K562 (cell line): ENCODE data around the gene UBE2G2. TPM values are rescaled to one million over a fixed set of nuclear protein-coding genes. Genes with fewer than 3 reads are reported as not detected.

ENCODE experiments used
- CBX8 ChIP-seq: fragments of 200-600 bp; sonication (generic); IDR thresholded peaks from 2 replicates; pipeline ENCODE4 v1.6.1; 2012; ENCODE audit warnings: borderline replicate concordance, mixed run types, low read depth, mild to moderate bottlenecking, moderate library complexity, mixed read lengths, low read length, control low read depth, inconsistent platforms; ENCODE audit not compliant: poor library complexity, severe bottlenecking; ENCODE audit errors: extremely low read depth
- CXXC5 ChIP-seq: fragments of 250-450 bp; sonication (Bioruptor Pico); IDR thresholded peaks from 2 replicates; pipeline ENCODE4 v1.8.0; 2022; ENCODE audit warnings: inconsistent platforms, mild to moderate bottlenecking, moderate library complexity
- ELF4 ChIP-seq: fragments of 450-650 bp; formaldehyde crosslinking; IDR thresholded peaks from 2 replicates; pipeline ENCODE4 v1.4.0; 2022; ENCODE audit warnings: missing genetic modification characterization
- ERF ChIP-seq: fragments of 450-650 bp; formaldehyde crosslinking; IDR thresholded peaks from 2 replicates; pipeline ENCODE4 v1.4.0; 2020; ENCODE audit warnings: mild to moderate bottlenecking, mixed read lengths
- EWSR1 ChIP-seq: fragments of 450-650 bp; IDR thresholded peaks from 2 replicates; pipeline ENCODE4 v1.6.1; 2018; ENCODE audit warnings: borderline replicate concordance, mild to moderate bottlenecking, low read depth, moderate library complexity; ENCODE audit not compliant: partially characterized antibody
- GATAD2A ChIP-seq: fragments of 450-650 bp; IDR thresholded peaks from 2 replicates; pipeline ENCODE4 v1.6.1; 2017
- HOXB6 ChIP-seq: fragments of 250-450 bp; sonication (Bioruptor Pico); IDR thresholded peaks from 2 replicates; pipeline ENCODE4 v1.5.1; 2022; ENCODE audit warnings: mild to moderate bottlenecking, borderline replicate concordance
- IRF9 ChIP-seq: fragments of 450-650 bp; IDR thresholded peaks from 2 replicates; pipeline ENCODE4 v1.6.1; 2016; ENCODE audit warnings: missing biosample characterization, missing genetic modification characterization
- MAZ ChIP-seq, 2 experiments: fragments of 450-650 bp in 1 of 2; sonication (generic) in 1 of 2; formaldehyde crosslinking; IDR thresholded peaks in 1 of 2; conservative IDR thresholded peaks in 1 of 2; 2 replicates each; pipeline versions ENCODE4 v1.4.0 to v1.5.0; 2020; ENCODE audit warnings: mild to moderate bottlenecking in 1 of 2, missing genetic modification reagents in 1 of 2
- MBD2 ChIP-seq: sonication (generic); IDR thresholded peaks from 2 replicates; pipeline ENCODE4 v1.6.1; 2016; ENCODE audit warnings: low read depth, borderline replicate concordance
- NFATC3 ChIP-seq: fragments of 450-650 bp; IDR thresholded peaks from 2 replicates; pipeline ENCODE4 v1.6.1; 2017; ENCODE audit warnings: mild to moderate bottlenecking
- OTX1 ChIP-seq: fragments of 450-650 bp; formaldehyde crosslinking; IDR thresholded peaks from 2 replicates; pipeline ENCODE4 v1.4.0; 2022; ENCODE audit warnings: mild to moderate bottlenecking
- PCBP2 ChIP-seq: fragments of 200-400 bp; formaldehyde crosslinking; IDR thresholded peaks from 2 replicates; pipeline ENCODE4 v1.6.1; 2018; ENCODE audit warnings: low read length, low read depth, mild to moderate bottlenecking, moderate library complexity; ENCODE audit not compliant: poor library complexity, severe bottlenecking
- SIX5 ChIP-seq, 2 experiments: IDR thresholded peaks; 2 replicates each; pipeline ENCODE4 v1.6.1; 2011; ENCODE audit warnings: low read length in 2 of 2, borderline replicate concordance in 1 of 2, low read depth in 1 of 2, mild to moderate bottlenecking in 1 of 2, moderate library complexity in 1 of 2; ENCODE audit not compliant: insufficient read depth in 1 of 2
- SRSF9 ChIP-seq: fragments of 200-400 bp; formaldehyde crosslinking; IDR thresholded peaks from 2 replicates; pipeline ENCODE4 v1.6.1; 2017; ENCODE audit warnings: low read depth, low read length, borderline replicate concordance
- WHSC1 ChIP-seq: IDR thresholded peaks from one replicate; pipeline ENCODE4 v1.6.1; 2012; ENCODE audit warnings: low read length, control low read depth, inconsistent platforms
- ZC3H11A ChIP-seq: IDR thresholded peaks from 2 replicates; pipeline ENCODE4 v1.6.1; 2012; ENCODE audit warnings: low read depth, low read length, improper control_type of control experiment
- ZNF239 ChIP-seq: fragments of 250-450 bp; sonication (Bioruptor Pico); IDR thresholded peaks from 2 replicates; pipeline ENCODE4 v1.4.0; 2020; ENCODE audit warnings: mild to moderate bottlenecking
- ZNF583 ChIP-seq: fragments of 250-450 bp; sonication (Bioruptor Pico); IDR thresholded peaks from 2 replicates; pipeline ENCODE4 v1.4.0; 2020
- ZNF668 ChIP-seq: fragments of 250-450 bp; sonication (Bioruptor Pico); IDR thresholded peaks from 2 replicates; pipeline ENCODE4 v1.8.0; 2022; ENCODE audit warnings: mild to moderate bottlenecking, inconsistent platforms
- ZNF707 ChIP-seq: fragments of 250-450 bp; sonication (Bioruptor Pico); conservative IDR thresholded peaks from 2 replicates; pipeline ENCODE4 v1.8.0; 2022; ENCODE audit warnings: inconsistent platforms, mild to moderate bottlenecking, moderate library complexity
- ZNF717 ChIP-seq: fragments of 250-450 bp; sonication (Bioruptor Pico); IDR thresholded peaks from 2 replicates; pipeline ENCODE4 v1.5.0; 2021
- ZSCAN29 ChIP-seq: fragments of 450-650 bp; IDR thresholded peaks from 2 replicates; pipeline ENCODE4 v1.6.1; 2017
- polyA plus RNA-seq, 8 experiments: library from polyadenylated mRNA; depleted of rRNA in 4 of 8; stranded (reverse) in 5 of 8; unstranded in 3 of 8; fragments of >200 nt; fragmentation: Nextera tagmentation in 2 of 8; fragmentation: Illumina TruSeq in 1 of 8; extraction: Ambion mirVana in 2 of 8; extraction: Trizol in 1 of 8; gene quantifications; 2 replicates each; pipeline versions ENCODE4 v1.2.1 to v1.2.3, GENCODE V29; 2011 to 2014; ENCODE audit warnings: inconsistent platforms in 1 of 8, missing spikeins in 1 of 8
- total RNA-seq, 7 experiments: library from RNA; depleted of rRNA in 6 of 7; stranded (reverse); fragments of >200 nt in 6 of 7; fragmentation: Illumina TruSeq in 2 of 7; extraction: Trizol in 2 of 7; gene quantifications; 2 replicates each; pipeline versions ENCODE4 v1.2.1 to v1.2.3, GENCODE V29; 2011 to 2021; ENCODE audit warnings: low replicate concordance in 1 of 7
- TF ChIP-seq, protein P1 (sequence below): fragments of 450-650 bp; formaldehyde crosslinking; IDR thresholded peaks from 2 replicates; pipeline ENCODE4 v1.4.0; 2020; ENCODE audit warnings: mild to moderate bottlenecking, moderate library complexity

Gene UBE2G2
- total and polyA plus RNA-seq, 9 of the 15 experiments (the other 6 are each of a cell fraction or from before 2014, with no cell fraction given) = 47.5 to 225 (median 140) TPM

DNA sequence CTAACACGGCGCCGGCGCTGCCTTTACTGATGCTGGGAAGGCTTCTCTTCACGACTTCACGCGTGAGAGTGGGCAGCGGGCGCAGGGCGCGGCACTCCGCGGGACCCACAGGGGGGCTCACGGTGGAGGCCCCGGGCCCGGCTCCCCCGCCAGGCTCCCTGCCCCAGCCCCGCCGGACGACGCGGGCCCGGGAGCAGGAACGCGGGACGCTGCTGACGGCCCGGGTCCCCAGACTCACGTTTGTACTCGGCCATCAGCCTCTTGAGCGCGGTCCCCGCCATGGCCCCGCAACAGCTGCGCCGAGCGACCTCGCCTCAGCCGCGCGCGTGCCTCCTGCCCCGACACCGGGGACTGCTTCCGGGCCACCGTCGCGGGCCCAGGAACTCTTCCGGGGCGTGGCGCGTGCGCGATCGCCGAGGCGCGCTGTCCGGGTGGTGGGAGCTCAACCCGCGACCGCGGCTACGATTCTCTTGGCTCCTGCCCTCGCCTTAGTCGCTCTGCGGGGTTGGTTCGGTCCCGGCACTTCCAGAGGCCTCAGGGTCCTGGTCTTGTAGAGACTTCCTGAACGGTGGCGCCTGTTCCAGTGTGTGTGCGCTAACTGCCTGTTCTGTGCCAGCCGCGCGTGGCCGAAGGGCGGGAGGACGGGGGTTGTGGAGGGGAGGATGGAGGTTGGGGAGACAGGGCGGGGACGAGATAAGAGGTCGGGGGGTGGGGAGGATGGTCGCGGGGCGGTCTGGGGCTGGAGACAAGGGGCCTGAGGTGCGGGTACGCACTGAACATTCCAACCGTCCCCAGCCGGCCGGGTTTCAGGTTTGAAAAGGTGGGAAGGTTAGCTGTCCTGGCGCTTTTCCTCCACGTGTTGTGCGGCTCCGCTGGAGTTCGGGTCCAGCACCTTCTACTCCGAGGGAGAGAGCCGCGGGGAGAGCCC lies at the start of gene UBE2G2 (continued):
- no peak for TF ChIP-seq IRF9 (tag)
- no peak for TF ChIP-seq HOXB6
- no peak for TF ChIP-seq NFATC3
- TF ChIP-seq MBD2 = peak; percentile 38; the same call in 1 of the 2 replicates
- TF ChIP-seq WHSC1 = no peak
- no peak for TF ChIP-seq ZC3H11A
- no peak for TF ChIP-seq GATAD2A
- no peak for TF ChIP-seq OTX1 (CRISPR knock-in tag)
- no peak for TF ChIP-seq CBX8
- no peak for TF ChIP-seq SRSF9
- peak; percentile 96 for TF ChIP-seq CXXC5 (CRISPR knock-in tag)
- 0 out of 2 replicates have a peak, but pooled peaks have one; percentile 43 for TF ChIP-seq ZNF583 (CRISPR knock-in tag)
- TF ChIP-seq ZNF239 (CRISPR knock-in tag) = no peak
- no peak for TF ChIP-seq ZNF668
- no peak for TF ChIP-seq ZSCAN29
- no peak for TF ChIP-seq ZNF717 (CRISPR knock-in tag)
- TF ChIP-seq, protein P1, sequence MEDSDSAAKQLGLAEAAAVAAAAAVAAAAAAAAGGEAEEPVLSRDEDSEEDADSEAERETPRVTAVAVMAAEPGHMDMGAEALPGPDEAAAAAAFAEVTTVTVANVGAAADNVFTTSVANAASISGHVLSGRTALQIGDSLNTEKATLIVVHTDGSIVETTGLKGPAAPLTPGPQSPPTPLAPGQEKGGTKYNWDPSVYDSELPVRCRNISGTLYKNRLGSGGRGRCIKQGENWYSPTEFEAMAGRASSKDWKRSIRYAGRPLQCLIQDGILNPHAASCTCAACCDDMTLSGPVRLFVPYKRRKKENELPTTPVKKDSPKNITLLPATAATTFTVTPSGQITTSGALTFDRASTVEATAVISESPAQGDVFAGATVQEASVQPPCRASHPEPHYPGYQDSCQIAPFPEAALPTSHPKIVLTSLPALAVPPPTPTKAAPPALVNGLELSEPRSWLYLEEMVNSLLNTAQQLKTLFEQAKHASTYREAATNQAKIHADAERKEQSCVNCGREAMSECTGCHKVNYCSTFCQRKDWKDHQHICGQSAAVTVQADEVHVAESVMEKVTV (CRISPR knock-in tag) = no peak
- TF ChIP-seq MAZ (CRISPR knock-in tag; conservative IDR thresholded peaks at IDR 0.05 in 1 of 2, IDR thresholded peaks at IDR 0.05 in 1 of 2) = peak in 1 of 2 experiments; percentile 77; a peak in 1 of 4 replicates
- TF ChIP-seq ERF (CRISPR knock-in tag) = peak; percentile 93; the same call in 1 of the 2 replicates
- peak in 1 of 2 experiments; percentile 50; a peak in 1 of 4 replicates for TF ChIP-seq SIX5 (IDR thresholded peaks at IDR 0.05; ENCODE audit: borderline replicate concordance in 1 of 2, insufficient read depth in 1 of 2, low read depth in 1 of 2, low read length in 2 of 2)
- no peak for TF ChIP-seq ELF4 (CRISPR knock-in tag)
- TF ChIP-seq EWSR1 = no peak
- no peak for TF ChIP-seq PCBP2
- no peak for TF ChIP-seq ZNF707 (CRISPR knock-in tag)
